CD1c-positive myeloid dendritic cell (primary cell): ENCODE measurements around the gene SPSB4.

Source experiments
- DNase-seq: peaks from one replicate; pipeline ENCODE4 v3.0.0-alpha.2; 2016; ENCODE audit errors: extremely low spot score

SPSB4 gene

DNA sequence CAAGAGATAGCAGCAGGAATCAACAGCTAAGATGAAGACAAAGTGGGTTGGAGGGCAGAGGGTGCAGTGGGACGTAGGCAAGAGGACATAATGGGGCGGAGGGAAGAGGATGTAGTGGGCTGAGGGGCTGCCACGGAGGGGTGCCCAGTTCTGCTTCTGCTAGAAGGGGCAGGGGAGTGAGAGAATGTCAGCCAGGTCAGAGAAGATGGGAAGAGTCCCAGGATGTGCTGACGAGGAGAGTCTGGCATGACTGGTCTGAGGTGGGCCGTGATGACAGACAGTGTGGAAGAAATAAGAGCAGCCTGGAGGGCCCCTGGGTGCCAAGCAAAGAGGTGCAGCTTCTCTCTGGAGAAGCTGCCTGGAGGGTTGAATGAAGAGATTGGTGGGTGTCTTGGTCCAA is 4.0 kb downstream of the SPSB4 start:
- DNase-seq: no peak

DNA sequence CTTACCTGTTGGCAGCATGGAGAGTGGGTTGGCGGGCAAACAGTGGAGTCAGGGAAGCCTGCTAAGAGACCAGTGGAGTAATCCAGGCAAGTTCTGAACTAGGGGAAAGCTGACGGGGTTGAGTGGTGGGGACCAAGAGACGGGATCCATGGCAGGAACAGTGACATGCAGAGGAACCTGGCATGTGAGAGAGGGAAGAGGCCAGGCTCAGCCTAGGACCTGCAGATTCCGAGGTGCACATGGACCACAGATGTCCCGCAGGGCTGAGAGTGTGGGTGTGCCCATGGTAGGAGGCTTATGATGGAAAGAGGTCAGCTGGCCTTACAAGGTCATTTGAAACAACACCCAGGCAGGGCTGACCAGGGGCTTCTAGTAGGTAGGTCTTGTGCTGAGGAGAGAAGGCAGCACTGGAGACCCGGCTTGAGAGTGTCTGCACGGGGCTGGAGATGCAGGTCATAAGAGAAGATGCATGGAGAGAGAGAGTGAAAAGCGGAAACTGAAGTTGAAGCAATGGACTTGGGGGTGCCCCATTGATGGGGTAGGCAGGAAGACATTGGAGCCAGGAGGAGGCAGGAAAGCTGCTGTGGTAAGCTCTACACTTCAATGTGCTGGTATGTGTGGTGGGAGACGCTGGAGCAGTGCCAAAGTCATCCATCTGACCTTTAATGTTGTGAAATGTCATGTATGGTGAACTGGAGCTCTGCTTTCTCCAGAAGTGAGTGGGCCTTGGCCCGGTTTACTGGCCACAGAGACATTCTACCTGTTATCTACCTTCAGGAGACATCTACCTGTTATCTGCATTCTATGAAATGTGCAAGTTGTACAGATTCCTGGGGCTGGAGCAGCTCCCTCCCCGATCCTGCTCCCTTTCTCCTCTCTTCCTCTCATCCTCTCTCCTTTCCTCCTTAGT is 4.6 kb downstream of the SPSB4 start:
- DNase-seq: no peak

DNA sequence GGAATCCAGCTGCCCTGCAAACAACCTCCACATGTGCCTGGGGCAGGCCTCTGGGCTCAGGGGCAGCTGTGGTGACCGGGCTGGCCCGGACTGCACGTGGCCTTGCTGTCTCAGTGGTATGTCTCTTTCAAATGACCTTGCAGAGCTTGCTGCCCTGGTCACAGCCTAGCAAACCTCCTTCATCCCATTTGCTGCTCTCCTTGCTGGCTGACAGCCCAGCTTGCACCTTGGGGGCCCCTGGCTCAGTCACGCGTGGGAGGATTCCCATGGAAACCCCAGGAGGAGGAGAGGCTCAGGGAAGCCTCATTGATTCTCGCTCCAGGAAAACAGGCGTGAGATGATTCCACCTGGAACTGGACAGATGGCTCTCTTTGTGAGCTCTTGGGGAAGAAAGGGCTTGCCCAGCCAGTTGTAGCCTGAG is 5.6 kb downstream of the SPSB4 start:
- DNase-seq: no peak

DNA sequence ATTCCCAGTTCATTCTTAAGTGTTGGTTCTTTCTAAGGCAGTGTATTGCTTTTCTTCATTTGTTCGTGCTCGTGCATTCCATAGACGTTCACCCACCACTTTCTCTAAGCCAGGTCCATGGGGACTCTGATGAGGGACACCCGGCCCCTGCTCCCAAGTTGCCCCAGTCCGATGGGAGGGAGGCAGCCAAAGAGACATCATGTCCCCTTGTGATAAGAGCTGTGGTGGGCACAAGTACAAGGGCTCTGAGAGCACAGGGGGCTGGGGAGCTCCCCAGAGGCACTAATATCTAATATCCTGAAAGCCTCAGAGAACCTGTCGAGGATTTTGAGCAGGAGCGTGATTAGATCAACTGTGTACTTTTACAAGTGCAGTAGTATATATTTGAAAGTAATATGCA is 6.3 kb downstream of the SPSB4 start:
- DNase-seq: no peak

DNA sequence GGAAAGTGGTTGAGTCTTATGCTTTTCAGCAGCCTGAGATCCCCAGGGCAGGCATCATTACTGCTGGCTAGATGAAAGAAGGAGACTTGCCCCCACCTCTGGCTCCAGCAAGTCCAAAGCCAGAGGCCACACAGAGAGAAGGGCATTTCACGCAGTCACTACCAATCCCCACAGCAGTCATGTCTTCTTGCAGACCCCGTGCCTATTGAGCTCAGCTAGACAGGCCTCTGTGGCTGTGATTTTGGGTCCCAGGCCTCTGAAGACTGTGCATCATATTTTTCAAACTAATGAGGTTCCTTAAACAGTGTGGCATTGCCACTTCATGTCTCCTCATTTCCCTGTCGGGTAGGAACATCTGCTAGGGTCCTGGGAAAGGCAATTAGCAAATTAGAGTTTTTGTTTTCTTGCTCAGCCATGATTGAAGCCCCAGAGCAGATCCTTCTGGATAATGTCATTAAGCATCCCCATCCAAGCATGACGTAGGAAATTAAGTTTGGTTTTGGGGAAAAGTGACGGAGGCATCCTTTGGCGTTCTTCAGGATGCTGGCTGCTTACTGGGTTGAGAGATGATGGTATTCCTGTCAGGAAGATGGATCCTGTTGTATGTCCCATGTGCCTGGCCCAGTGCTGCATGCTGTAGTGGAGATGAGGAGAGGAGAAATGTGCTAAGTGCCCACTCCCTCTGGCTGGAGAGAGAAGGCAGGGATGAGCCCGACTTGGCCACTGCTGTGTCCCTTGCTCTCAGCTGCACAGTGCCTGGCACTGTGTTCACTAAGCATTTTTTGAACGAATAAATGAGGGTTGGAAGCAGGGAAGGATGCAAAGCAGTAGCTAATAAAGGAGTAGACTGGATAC is 7.0 kb downstream of the SPSB4 start:
- DNase-seq: no peak

DNA sequence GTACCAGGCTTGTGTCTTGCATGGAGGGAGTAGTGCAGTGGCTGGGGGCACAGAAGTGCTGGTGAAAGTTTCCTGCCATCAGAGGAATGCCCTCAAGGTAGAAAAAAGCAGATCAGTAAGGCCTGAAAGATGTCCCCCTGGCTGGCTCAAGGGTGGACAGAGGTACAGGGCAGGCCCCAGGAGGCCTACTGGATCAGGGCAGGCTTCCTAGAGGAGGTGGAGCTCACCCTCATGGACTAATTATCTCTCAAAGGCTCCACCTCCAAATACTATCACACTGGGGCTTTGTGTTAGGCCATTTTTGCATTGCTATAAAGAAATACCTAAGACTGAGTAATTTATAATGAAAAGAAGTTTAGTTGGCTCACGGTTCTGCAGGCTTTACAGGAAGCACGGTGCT is 7.8 kb downstream of the SPSB4 start:
- no peak for DNase-seq

DNA sequence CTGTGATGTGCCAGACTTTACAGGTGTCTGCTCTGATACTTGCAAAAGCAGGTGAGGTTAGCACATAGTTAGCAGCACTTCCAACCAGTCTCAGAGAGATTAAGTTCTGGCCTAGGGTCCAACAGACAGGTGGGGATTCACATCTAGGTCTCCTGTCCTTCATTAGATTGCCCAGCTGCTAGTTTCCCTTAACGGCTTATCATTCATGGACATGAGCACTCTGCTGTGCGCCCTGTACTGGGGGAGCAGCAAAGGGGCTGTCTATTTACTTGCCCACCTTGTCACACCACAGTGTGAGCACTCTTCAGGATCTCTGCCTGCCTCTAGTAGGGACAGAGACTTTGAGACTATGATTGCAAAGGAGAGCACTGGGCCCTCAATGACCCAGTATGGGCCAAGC is 8.7 kb downstream of the SPSB4 start:
- DNase-seq: no peak

DNA sequence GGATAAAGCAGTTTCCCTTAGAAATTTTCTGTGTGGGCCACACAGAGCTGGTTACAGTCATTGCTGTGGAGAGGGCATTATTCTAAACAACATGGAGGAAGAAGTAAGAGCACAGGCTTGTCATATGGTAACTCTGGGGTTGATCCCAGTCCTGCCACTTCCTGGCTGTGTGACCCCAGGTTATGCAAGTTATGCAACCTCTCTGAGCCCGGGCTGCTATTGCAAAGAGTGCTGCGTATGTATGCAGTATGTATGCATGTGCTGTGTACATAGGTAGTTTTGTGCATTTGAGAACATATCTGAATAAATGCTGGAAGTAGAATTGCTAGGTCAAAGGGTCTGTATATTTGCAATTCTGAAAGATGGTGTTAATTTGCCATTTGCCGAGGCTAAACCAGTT is 9.2 kb downstream of the SPSB4 start:
- no peak for DNase-seq

DNA sequence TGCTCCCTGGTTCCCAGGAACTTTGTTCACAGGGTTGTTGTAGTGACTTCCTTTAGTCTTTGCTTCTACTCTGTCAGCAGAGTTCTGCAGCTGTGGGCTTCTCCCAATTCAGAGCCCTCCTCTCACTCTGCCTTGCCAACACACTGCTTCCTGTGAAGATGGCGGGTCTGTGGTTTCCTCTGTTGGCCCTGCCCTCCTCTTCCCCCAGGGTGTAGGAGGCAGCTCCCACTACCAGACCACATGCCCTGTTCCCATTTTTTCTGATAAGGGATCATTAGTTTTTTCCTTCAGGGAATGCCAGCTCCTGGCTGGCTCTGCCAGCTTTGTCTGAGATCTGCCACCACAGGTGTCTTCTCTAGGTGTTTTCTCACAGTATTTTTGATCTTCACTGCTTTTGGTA is 12.7 kb downstream of the SPSB4 start:
- peak; percentile 14 for DNase-seq

DNA sequence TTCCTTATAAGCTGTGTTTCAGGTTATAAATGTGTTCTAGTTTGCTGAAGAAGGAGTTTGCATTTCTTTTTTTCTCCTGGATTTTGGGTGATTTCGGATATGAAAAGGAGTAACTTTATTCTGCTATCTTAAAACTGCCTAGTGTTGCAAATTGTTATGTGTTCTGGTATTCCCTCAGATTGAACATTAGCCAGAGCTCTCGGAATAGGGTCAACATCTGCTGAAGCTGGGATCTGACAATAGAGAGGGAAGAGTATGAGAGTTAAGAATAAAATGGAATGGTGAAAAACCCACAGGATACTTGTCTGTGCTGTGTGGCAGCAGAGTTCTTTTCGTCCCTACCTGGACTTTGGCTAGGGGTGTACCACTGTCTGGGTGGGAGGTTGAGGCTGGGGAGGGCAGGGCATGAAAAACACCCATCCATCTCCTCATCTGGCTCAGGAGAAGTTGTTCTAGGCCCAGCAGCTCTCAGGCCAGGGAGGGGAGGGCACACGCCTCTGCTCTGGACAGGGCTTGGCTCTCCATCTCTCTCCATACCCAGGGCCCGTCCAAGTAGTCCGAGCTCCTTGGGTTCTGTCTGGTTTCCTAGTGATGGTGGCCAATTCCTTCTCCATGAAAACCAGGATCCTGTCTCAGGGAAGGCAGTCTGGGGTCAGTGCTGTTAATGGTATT is 13.2 kb downstream of the SPSB4 start:
- no peak for DNase-seq

DNA sequence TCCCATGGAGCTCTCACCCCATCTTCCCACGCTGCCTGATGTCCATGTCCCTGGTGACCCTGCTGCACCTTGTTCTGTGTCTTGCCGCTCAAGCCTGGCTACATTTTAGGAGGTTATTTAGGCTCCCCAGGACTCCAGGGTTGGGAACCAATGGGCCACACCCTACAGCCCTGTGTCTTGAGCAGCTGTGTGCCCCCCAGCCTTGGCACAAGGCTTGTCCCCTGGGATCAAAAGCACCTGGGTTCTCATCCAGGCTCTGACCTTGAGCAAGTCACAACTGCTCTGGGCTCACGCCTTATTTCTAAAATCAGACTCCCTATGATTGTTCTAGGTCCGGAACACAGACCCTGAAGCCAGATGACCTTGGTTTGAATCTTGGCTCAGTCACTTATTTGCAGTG is 14.1 kb downstream of the SPSB4 start:
- no peak for DNase-seq

DNA sequence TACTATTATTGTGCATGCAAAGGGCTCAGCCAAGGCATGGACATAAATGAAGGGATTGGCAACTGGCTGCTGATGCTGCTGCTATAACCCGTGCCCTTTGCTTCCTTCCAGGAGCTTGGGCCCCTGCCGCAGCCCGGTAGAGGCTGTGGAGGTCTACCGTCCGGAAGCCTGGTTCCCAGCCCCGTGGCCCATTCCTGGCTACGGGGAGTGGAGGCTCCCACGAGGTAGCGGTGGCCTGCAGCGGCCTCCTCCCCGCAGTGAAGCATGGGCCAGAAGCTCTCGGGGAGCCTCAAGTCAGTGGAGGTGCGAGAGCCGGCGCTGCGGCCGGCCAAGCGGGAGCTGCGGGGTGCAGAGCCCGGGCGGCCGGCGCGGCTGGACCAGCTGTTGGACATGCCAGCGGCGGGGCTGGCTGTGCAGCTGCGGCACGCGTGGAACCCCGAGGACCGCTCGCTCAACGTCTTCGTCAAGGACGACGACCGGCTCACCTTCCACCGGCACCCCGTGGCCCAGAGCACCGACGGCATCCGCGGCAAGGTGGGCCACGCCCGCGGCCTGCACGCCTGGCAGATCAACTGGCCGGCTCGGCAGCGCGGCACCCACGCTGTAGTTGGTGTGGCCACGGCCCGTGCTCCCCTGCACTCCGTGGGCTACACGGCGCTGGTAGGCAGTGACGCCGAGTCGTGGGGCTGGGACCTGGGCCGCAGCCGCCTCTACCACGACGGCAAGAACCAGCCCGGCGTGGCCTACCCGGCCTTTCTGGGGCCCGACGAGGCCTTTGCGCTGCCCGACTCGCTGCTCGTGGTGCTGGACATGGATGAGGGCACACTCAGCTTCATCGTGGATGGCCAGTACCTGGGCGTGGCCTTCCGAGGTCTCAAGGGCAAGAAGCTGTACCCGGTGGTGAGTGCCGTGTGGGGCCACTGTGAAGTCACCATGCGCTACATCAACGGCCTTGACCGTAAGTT is 15.0 kb downstream of the SPSB4 start:
- no peak for DNase-seq

DNA sequence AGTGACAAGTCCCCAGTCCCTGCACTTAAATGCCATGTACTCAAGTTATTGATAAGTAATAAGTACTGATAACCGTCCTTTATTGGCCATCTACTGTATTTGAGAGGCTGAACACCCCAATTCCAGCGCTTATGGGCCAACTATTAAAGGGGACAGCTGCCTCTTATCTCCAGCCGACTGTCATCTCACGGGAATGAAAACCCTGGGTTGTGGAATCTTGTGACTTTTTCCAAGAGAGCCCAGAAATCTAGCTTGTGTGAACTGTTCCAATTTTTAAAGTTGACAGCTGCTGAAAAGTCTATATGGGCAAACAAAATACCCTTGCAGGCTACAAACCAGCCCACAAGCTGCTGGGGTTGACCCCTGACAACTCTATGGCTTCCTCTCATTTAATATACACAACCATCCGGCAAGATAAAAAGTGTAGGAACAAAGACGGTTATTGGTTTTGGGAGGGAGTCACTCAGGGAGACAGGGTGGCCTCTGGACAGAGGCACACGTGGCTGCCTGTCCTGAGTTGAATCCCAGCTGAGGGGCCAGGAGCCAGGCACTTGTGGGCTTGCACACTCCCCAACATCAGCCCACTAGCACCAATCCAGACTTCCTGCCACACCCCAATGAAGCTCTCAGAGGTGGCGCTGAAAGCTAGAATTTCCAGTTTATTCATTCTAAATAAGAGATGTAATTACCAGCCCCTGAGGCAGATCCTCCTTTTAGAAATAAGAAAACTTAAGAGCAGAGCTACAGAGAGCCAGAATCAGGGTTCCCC is 16.2 kb downstream of the SPSB4 start:
- no peak for DNase-seq

DNA sequence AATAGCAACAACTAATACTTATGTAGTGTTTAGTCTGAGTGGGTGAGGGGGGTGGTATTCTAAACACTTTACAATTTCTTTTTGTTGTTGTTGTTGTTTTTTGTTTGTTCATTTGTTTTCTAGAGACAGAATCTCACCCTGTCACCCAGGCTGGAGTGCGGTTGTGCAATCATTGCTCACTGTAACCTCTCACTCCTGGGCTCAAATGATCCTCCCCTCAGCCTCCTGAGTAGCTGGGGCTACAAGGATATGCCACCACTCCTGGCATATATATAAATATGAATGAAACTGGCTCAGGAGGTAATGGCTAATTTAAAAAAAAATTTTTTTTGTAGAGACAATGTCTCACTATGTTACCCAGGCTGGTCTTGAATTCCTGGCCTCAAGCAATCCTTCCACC is 19.1 kb downstream of the SPSB4 start:
- no peak for DNase-seq

DNA sequence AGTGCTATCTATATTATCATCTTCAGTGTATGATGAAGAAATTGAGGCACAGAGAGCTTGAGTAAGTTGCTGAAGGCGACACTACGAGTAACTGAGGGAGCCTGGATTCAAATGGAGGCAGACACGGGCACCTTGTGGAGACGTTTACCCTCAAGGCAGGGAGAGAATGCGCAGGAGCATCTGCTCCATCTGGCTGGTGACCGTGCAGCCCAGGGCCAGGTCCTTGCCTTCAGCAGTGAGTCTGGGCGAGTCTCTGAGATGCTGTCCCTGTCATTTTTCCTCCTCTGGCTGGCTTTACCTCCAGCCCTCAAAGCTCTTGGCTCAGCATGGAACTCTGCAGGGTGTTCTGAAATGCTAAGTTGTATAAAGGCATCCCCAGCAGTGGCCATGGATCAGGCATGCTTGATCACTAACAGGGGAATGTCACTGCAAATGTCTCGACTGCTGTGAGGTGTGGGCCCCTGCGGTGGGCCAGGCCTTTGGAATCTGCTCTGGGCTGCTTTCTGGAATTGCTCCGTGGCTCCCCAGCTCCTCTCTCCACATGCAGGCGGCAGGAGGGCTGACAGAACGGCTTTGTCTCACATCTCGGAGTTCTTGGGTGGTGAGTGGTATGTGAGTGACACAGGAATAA is 19.7 kb downstream of the SPSB4 start:
- no peak for DNase-seq

DNA sequence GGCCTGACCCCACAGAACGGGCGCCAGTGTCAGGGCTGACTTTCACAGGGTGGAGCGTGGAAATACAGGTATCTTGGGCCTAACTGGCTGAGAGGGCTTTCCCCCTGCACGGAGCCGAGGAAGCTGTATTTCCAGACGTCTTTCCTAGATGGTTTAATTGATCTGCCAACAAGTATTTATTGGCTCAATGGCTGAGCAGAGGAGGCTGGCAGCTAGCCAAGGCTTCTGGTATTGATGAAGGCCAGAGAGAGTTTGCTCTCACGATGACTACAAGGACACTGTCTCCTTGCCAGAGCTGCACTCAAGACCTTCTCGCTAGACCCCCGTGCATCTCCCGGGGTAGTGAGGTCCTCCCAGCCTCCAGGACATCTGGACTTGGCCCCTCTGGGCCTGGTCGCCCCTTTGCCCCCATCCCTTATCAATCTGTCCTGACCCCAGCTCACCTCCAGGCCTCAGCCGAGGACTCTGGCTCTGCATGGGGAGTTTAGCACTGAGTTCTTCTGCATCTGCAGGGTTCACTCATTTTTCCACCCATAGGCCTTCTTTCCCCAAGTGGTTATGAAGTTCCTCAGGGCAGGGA is 20.6 kb downstream of the SPSB4 start:
- DNase-seq: no peak

DNA sequence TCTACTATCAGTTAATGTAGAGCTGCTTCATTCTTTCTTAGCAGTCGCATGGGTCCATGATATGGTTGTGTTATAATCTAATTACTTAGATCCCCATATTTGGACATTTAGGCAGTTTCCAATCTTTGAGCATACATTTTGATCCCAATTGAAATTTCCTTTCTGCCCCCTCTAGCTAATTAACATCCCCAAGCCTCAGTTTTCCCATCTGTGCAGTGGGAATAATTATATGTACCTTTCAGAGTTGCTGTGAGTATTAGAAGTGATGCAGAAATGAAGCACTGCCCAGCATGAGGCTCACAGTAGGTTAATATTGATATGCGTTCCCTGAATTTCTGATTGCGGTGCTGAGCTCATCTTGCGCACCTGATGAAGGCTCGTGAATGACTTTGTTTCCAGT is 21.8 kb downstream of the SPSB4 start:
- DNase-seq: no peak

DNA sequence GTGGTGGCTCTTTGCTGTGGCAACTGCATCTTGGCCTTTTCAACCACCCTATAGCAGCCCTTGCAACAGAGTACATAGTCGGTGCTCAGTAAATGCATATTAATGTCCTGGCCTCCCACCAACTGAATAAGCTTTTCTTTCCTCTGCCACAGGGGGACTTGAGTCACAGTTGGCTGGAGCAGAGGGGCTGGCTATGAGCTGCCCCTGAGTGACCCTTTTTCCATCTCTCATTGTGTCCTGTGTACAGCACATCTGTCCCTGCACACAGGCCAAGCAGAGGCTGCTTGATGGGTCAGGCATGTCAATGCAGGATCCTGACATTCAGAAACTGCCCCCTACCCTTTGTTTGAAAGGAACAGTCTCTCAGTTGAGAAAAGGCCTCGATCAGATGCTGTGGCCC is 22.4 kb downstream of the SPSB4 start:
- no peak for DNase-seq

DNA sequence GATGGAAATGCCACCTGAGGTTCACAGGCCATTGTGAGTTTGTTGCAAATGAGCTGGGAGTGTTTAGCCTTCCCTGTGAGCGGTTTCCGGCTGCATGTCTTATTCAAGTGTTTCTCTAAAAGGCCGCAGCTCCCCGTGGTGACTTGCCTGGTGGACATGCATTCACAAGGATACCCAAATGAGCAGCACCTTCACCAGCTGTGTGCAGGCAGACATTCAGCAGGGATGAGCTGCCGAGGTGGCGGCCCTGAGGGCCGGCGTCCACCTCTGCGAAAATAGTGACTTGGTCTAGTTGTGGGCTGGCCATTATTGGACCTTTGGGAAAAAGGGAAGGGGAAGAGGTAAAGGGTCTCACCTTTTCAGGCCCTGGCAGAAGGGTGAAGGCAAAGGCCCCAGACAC is 23.4 kb downstream of the SPSB4 start:
- DNase-seq: no peak
